ENCODE measurements around the gene KCNQ5. TPM values are rescaled to one million over a fixed set of nuclear protein-coding genes. Genes with fewer than 3 reads are reported as not detected.

Gene KCNQ5
- total RNA-seq, 1 experiment from 2014 or later, result 2.0 TPM

GRCh38 chr6:72669324-72669723 lies 47.5 kb downstream of the KCNQ5 start (continued):
- no peak for TF ChIP-seq AR (CRISPR knock-in tag; IDR thresholded peaks at IDR 0.05)

- Mint-ChIP-seq H3K9me3 (no peaks in the 10 kb centered on the region), H3K4me1 (0 out of 2 replicates have a peak, but pooled peaks cover 4% of the 10 kb centered on the region), H3K27me3 (ENCODE audit: low read depth) (no peaks in the 10 kb centered on the region), H3K4me3 (no peak overlapping the region), H3K27ac (no peak overlapping the region), H3K36me3 (no peaks in the 10 kb centered on the region)
- ChIA-PET POLR2A (no interaction called here), CTCF (no interaction called here)
- ATAC-seq (no peak), DNase-seq (ENCODE audit: low spot score) (no peak)
- TF ChIP-seq KAT7 (CRISPR knock-in tag; IDR thresholded peaks at IDR 0.05; ENCODE audit: borderline replicate concordance) (no peak), ZNF423 (CRISPR knock-in tag; IDR thresholded peaks at IDR 0.05) (no peak), NFATC4 (CRISPR knock-in tag; IDR thresholded peaks at IDR 0.05) (no peak), GABPB1 (CRISPR knock-in tag; IDR thresholded peaks at IDR 0.05) (no peak), FOXP4 (CRISPR knock-in tag; IDR thresholded peaks at IDR 0.05) (no peak), ZNF671 (CRISPR knock-in tag; IDR thresholded peaks at IDR 0.05) (no peak), GTF2I (CRISPR knock-in tag; conservative IDR thresholded peaks at IDR 0.05) (no peak), ZNF121 (CRISPR knock-in tag; IDR thresholded peaks at IDR 0.05) (no peak), ARID4B (CRISPR knock-in tag; IDR thresholded peaks at IDR 0.05; ENCODE audit: borderline replicate concordance) (no peak)
These were observed 51.0 kb downstream of the KCNQ5 start for GRCh38 chr6:72672906-72673305.

GRCh38 chr6:72674842-72675241 lies 53.0 kb downstream of the KCNQ5 start:
- CTCF ChIA-PET, result no interaction called here
- H3K9me3 Mint-ChIP-seq, result no peaks in the 10 kb centered on the region
- ATAC-seq (no peak), DNase-seq (ENCODE audit: low spot score) (no peak)
- POLR2A ChIA-PET, result no interaction called here
- H3K36me3 Mint-ChIP-seq, result no peaks in the 10 kb centered on the region
- H3K27me3 Mint-ChIP-seq (ENCODE audit: low read depth), result no peaks in the 10 kb centered on the region
- H3K4me3 Mint-ChIP-seq, result no peak overlapping the region
- no peak overlapping the region for H3K27ac Mint-ChIP-seq
- no peaks in the 10 kb centered on the region for H3K4me1 Mint-ChIP-seq
- TF ChIP-seq ZNF423 (CRISPR knock-in tag; IDR thresholded peaks at IDR 0.05), result no peak
- TF ChIP-seq CREB1 (CRISPR knock-in tag; IDR thresholded peaks at IDR 0.05), result no peak
- no peak for TF ChIP-seq MXD4 (CRISPR knock-in tag; IDR thresholded peaks at IDR 0.05; ENCODE audit: borderline replicate concordance)
- no peak for TF ChIP-seq PRDM15 (CRISPR knock-in tag; IDR thresholded peaks at IDR 0.05)
- no peak for TF ChIP-seq ZBTB43 (CRISPR knock-in tag; IDR thresholded peaks at IDR 0.05)
- TF ChIP-seq MYBL2 (CRISPR knock-in tag; IDR thresholded peaks at IDR 0.05), result no peak
- TF ChIP-seq STAT6 (CRISPR knock-in tag; conservative IDR thresholded peaks at IDR 0.05; ENCODE audit: low read depth), result no peak
- TF ChIP-seq NR1H2 (CRISPR knock-in tag; IDR thresholded peaks at IDR 0.05), result no peak

All from WTC11 (cell line).